HCT116 (cell line): ENCODE data around the gene ARHGAP36. TPM values are rescaled to one million over a fixed set of nuclear protein-coding genes. Genes with fewer than 3 reads are reported as not detected.

Source experiments
- ATAC-seq: fragments of 200-7000 bp; cut with Tn5 transposase; 2 replicates; pipeline ENCODE4 v1.9.1; 2020; ENCODE audit warnings: mild to moderate bottlenecking, moderate library complexity
- BruUV-seq: library from RNA; stranded (reverse); fragments of 400-500 nt; replicated peaks from 2 replicates; lab custom pipeline; 2021; lab: Mats Ljungman, UMichigan
- CTCF ChIA-PET: fragments of 300-600 bp; sonication (Branson Sonifier 250); formaldehyde crosslinking; loops from one replicate; lab custom pipeline; 2021; ENCODE audit warnings: antibody characterized with exemption; lab: Charles Lee
- POLR2A ChIA-PET: fragments of 300-600, 350-600 bp; sonication (Branson Sonifier 250); formaldehyde crosslinking; loops from one replicate; lab custom pipeline; 2021; ENCODE audit warnings: antibody characterized with exemption; lab: Charles Lee
- RAD21 ChIA-PET, 2 experiments: fragments of 300-600 bp; sonication (Branson Sonifier 250); formaldehyde crosslinking; loops; one replicate each; lab custom pipeline; 2023; ENCODE audit warnings: low total read pairs in 2 of 2; ENCODE audit not compliant: uncharacterized antibody in 2 of 2, unreplicated experiment in 2 of 2, low non-redundant PET in 1 of 2; lab: Charles Lee
- DNase-seq: peaks from one replicate; pipeline ENCODE4 v3.0.0-alpha.2; 2010; ENCODE audit warnings: low read depth, low spot score
- H2AFZ ChIP-seq: fragments of 200-600 bp; shearing (Covaris generic), sonication (generic); 2 replicates; pipeline ENCODE4 v1.6.1; 2017; ENCODE audit warnings: low read depth, mixed run types, mixed read lengths, antibody characterized with exemption, low read length; ENCODE audit not compliant: poor library complexity, severe bottlenecking
- H3K27ac ChIP-seq: 2 replicates; pipeline ENCODE4 v1.5.1; 2012; ENCODE audit warnings: low read depth, low read length
- H3K27me3 ChIP-seq: fragments of 200-600 bp; sonication (generic); 2 replicates; pipeline ENCODE4 v1.6.1; 2016; ENCODE audit warnings: mixed run types, low read length, mixed read lengths; ENCODE audit not compliant: insufficient read depth
- H3K36me3 ChIP-seq, 2 experiments: fragments of 200-500 bp in 1 of 2; fragments of 200-600 bp in 1 of 2; sonication (Bioruptor generic) in 1 of 2; sonication (generic) in 1 of 2; 2 replicates each; pipeline versions ENCODE4 v1.5.1 to v1.6.1; 2014 to 2016; ENCODE audit warnings: low read length in 2 of 2, inconsistent platforms in 1 of 2, mixed read lengths in 1 of 2, mixed run types in 1 of 2; ENCODE audit not compliant: insufficient read depth in 2 of 2, control insufficient read depth in 1 of 2
- H3K4me1 ChIP-seq, 2 experiments: fragments of 200-600 bp in 1 of 2; sonication (generic) in 1 of 2; 2 replicates each; pipeline versions ENCODE4 v1.5.1 to v1.6.1; 2012 to 2017; ENCODE audit warnings: low read length in 2 of 2, inconsistent platforms in 1 of 2, mild to moderate bottlenecking in 1 of 2, mixed read lengths in 1 of 2, mixed run types in 1 of 2, moderate library complexity in 1 of 2; ENCODE audit not compliant: insufficient read depth in 2 of 2, control insufficient read depth in 1 of 2
- H3K4me2 ChIP-seq: fragments of 200-600 bp; sonication (generic); 2 replicates; pipeline ENCODE4 v1.6.1; 2017; ENCODE audit warnings: mixed run types, low read length, mixed read lengths
- H3K4me3 ChIP-seq, 2 experiments: fragments of 200-600 bp in 1 of 2; sonication (generic) in 1 of 2; replicated peaks in 1 of 2; 2 replicates each; pipeline ENCODE4 v1.5.1; 2011 to 2016; ENCODE audit warnings: low read length in 2 of 2, control low read depth in 1 of 2, low read depth in 1 of 2, mild to moderate bottlenecking in 1 of 2, mixed read lengths in 1 of 2, mixed run types in 1 of 2
- H3K79me2 ChIP-seq: fragments of 200-600 bp; sonication (generic); 2 replicates; pipeline ENCODE4 v1.6.1; 2017; ENCODE audit warnings: mild to moderate bottlenecking, mixed run types, low read length, moderate library complexity, mixed read lengths; ENCODE audit not compliant: insufficient read depth
- H3K9ac ChIP-seq: fragments of 200-600 bp; sonication (generic); 2 replicates; pipeline ENCODE4 v1.6.1; 2016; ENCODE audit warnings: low read length, mixed read lengths
- H3K9me2 ChIP-seq: fragments of 200-600 bp; sonication (generic), shearing (Covaris generic); 2 replicates; pipeline ENCODE4 v1.6.1; 2017; ENCODE audit warnings: mixed run types, mild to moderate bottlenecking, moderate library complexity; ENCODE audit not compliant: insufficient read depth
- H3K9me3 ChIP-seq, 2 experiments: fragments of 200-500 bp in 1 of 2; fragments of 200-600 bp in 1 of 2; sonication (Bioruptor generic) in 1 of 2; sonication (generic) in 1 of 2; 2 replicates each; pipeline ENCODE4 v1.6.1; 2014 to 2017; ENCODE audit warnings: low read length in 2 of 2, mixed read lengths in 2 of 2, inconsistent platforms in 1 of 2, low read depth in 1 of 2, mild to moderate bottlenecking in 1 of 2, mixed run types in 1 of 2, moderate library complexity in 1 of 2; ENCODE audit not compliant: control insufficient read depth in 1 of 2, insufficient read depth in 1 of 2
- H4K20me1 ChIP-seq: fragments of 200-600 bp; sonication (generic), shearing (Covaris generic); 2 replicates; pipeline ENCODE4 v1.6.1; 2017; ENCODE audit warnings: mixed run types, mild to moderate bottlenecking, moderate library complexity; ENCODE audit not compliant: insufficient read depth
- CBX3 ChIP-seq: IDR thresholded peaks from 2 replicates; pipeline ENCODE4 v1.6.1; 2012; ENCODE audit warnings: low read depth
- CEBPB ChIP-seq: IDR thresholded peaks from 2 replicates; pipeline ENCODE4 v1.6.1; 2012; ENCODE audit warnings: low read depth
- EGR1 ChIP-seq: IDR thresholded peaks from 2 replicates; pipeline ENCODE4 v1.6.1; 2012; ENCODE audit warnings: low read depth
- ELF1 ChIP-seq: IDR thresholded peaks from 2 replicates; pipeline ENCODE4 v1.6.1; 2012; ENCODE audit warnings: low read depth, borderline replicate concordance
- EZH2 ChIP-seq: fragments of 200-600 bp; sonication (generic); IDR thresholded peaks from 2 replicates; pipeline ENCODE4 v1.6.1; 2017; ENCODE audit warnings: antibody characterized with exemption, mixed run types
- EZH2phosphoT487 ChIP-seq: fragments of 200-600 bp; IDR thresholded peaks from 2 replicates; pipeline ENCODE4 v1.6.1; 2018; ENCODE audit warnings: antibody characterized with exemption, borderline replicate concordance
- JUND ChIP-seq: IDR thresholded peaks from 2 replicates; pipeline ENCODE4 v1.6.1; 2012
- POLR2A ChIP-seq: IDR thresholded peaks from 2 replicates; pipeline ENCODE4 v1.7.0; 2011; ENCODE audit warnings: borderline replicate concordance; ENCODE audit not compliant: insufficient read depth, insufficient read length; ENCODE audit errors: extremely low read depth
- POLR2AphosphoS5 ChIP-seq: IDR thresholded peaks from 2 replicates; pipeline ENCODE4 v1.6.1; 2011; ENCODE audit warnings: mild to moderate bottlenecking, low read depth, low read length, moderate library complexity
- RAD21 ChIP-seq: IDR thresholded peaks from 2 replicates; pipeline ENCODE4 v1.6.1; 2012; ENCODE audit warnings: low read depth, mild to moderate bottlenecking
- SIN3A ChIP-seq: IDR thresholded peaks from 2 replicates; pipeline ENCODE4 v1.6.1; 2012; ENCODE audit warnings: low read depth
- SP1 ChIP-seq: IDR thresholded peaks from 2 replicates; pipeline ENCODE4 v1.6.1; 2012; ENCODE audit warnings: low read depth
- SRF ChIP-seq: IDR thresholded peaks from 2 replicates; pipeline ENCODE4 v1.6.1; 2012; ENCODE audit warnings: low read depth
- TCF7L2 ChIP-seq: IDR thresholded peaks from 2 replicates; pipeline ENCODE4 v1.7.0; 2011; ENCODE audit warnings: borderline replicate concordance, inconsistent platforms; ENCODE audit not compliant: insufficient read depth, insufficient read length; ENCODE audit errors: extremely low read depth
- YY1 ChIP-seq: IDR thresholded peaks from 2 replicates; pipeline ENCODE4 v1.6.1; 2011; ENCODE audit warnings: low read length, low read depth, moderate library complexity, mild to moderate bottlenecking; ENCODE audit not compliant: insufficient replicate concordance; ENCODE audit errors: extremely low read depth
- ZNF274 ChIP-seq: fragments of 200-500 bp; sonication (Bioruptor generic); IDR thresholded peaks from 2 replicates; pipeline ENCODE4 v1.6.1; 2014; ENCODE audit warnings: mild to moderate bottlenecking, low read depth, low read length, inconsistent platforms
- intact Hi-C: fragments of 100-400 bp; cut with micrococcal nuclease; formaldehyde crosslinking; loops from 2 replicates; pipeline ENCODE4 v1.10.0; 2022
- total RNA-seq: library from RNA; stranded (reverse); gene quantifications from one replicate; pipeline ENCODE4 v1.2.1, GENCODE V29; 2021; ENCODE audit not compliant: unreplicated experiment
- TF ChIP-seq, protein P1 (sequence below), 3 experiments: fragments of 200-600 bp in 1 of 3; sonication (generic) in 1 of 3; IDR thresholded peaks in 2 of 3; conservative IDR thresholded peaks in 1 of 3; 2 replicates each; pipeline ENCODE4 v1.5.1; 2012 to 2017; ENCODE audit warnings: low read depth in 2 of 3, low read length in 2 of 3, antibody characterized with exemption in 1 of 3, borderline replicate concordance in 1 of 3, control low read depth in 1 of 3, mild to moderate bottlenecking in 1 of 3, mixed read lengths in 1 of 3, mixed run types in 1 of 3, moderate library complexity in 1 of 3; ENCODE audit not compliant: insufficient read depth in 1 of 3
- TF ChIP-seq, protein P2 (sequence below): IDR thresholded peaks from 2 replicates; pipeline ENCODE4 v1.6.1; 2012
- TF ChIP-seq, protein P3 (sequence below): IDR thresholded peaks from 2 replicates; pipeline ENCODE4 v1.6.1; 2012
- TF ChIP-seq, protein P4 (sequence below): IDR thresholded peaks from 2 replicates; pipeline ENCODE4 v1.6.1; 2011; ENCODE audit warnings: mild to moderate bottlenecking, low read length, moderate library complexity; ENCODE audit not compliant: insufficient replicate concordance; ENCODE audit errors: extremely low read depth

Gene ARHGAP36
- total RNA-seq, 1 experiment from 2014 or later = not detected

DNA sequence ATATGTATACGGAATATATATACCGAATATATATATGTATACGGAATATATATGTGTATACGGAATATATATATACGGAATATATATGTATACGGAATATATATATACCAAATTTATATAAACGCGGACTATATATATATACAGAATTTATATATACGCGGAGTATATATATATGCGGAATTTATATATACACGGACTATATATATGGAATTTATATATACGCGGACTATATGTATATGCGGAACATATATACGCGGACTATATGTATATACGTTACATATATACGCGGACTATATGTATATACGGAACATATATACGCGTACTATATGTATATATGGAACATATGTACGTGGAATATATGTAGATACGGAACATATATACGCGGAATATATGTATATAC lies 78.6 kb downstream of the ARHGAP36 start:
- no peak for DNase-seq
- Histone ChIP-seq H3K27ac (no peak overlapping the region), H3K4me1 (no peaks in the 10 kb centered on the region), H3K27me3 (no peaks in the 10 kb centered on the region), H3K4me3 (no peak overlapping the region), H3K79me2 (no peaks in the 10 kb centered on the region), H3K4me2 (no peak overlapping the region), H2AFZ (no peak overlapping the region), H3K9ac (no peak overlapping the region), H3K9me2 (no peaks in the 10 kb centered on the region), H3K36me3 (no peaks in the 10 kb centered on the region), H3K9me3 (no peaks in the 10 kb centered on the region), H4K20me1 (no peaks in the 10 kb centered on the region)
- POLR2A ChIA-PET = no interaction called here
- CTCF ChIA-PET = no interaction called here
- intact Hi-C loops = no loop called here
- no peak for ATAC-seq
- TF ChIP-seq SRF (no peak), EGR1 (no peak), ELF1 (no peak), TCF7L2 (no peak), CBX3 (no peak), JUND (no peak), ZNF274 (no peak), RAD21 (no peak), YY1 (no peak), CEBPB (no peak), POLR2A (no peak), POLR2AphosphoS5 (no peak), EZH2 (no peak), SP1 (no peak), EZH2phosphoT487 (no peak), SIN3A (no peak)
- TF ChIP-seq, protein P1, sequence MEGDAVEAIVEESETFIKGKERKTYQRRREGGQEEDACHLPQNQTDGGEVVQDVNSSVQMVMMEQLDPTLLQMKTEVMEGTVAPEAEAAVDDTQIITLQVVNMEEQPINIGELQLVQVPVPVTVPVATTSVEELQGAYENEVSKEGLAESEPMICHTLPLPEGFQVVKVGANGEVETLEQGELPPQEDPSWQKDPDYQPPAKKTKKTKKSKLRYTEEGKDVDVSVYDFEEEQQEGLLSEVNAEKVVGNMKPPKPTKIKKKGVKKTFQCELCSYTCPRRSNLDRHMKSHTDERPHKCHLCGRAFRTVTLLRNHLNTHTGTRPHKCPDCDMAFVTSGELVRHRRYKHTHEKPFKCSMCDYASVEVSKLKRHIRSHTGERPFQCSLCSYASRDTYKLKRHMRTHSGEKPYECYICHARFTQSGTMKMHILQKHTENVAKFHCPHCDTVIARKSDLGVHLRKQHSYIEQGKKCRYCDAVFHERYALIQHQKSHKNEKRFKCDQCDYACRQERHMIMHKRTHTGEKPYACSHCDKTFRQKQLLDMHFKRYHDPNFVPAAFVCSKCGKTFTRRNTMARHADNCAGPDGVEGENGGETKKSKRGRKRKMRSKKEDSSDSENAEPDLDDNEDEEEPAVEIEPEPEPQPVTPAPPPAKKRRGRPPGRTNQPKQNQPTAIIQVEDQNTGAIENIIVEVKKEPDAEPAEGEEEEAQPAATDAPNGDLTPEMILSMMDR (IDR thresholded peaks at IDR 0.05 in 2 of 3, conservative IDR thresholded peaks at IDR 0.05 in 1 of 3; ENCODE audit: borderline replicate concordance in 1 of 3, insufficient read depth in 1 of 3, low read depth in 2 of 3, low read length in 2 of 3) = no peak
- TF ChIP-seq, protein P2, sequence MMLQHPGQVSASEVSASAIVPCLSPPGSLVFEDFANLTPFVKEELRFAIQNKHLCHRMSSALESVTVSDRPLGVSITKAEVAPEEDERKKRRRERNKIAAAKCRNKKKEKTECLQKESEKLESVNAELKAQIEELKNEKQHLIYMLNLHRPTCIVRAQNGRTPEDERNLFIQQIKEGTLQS = no peak
- TF ChIP-seq, protein P3, sequence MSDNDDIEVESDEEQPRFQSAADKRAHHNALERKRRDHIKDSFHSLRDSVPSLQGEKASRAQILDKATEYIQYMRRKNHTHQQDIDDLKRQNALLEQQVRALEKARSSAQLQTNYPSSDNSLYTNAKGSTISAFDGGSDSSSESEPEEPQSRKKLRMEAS = no peak
- TF ChIP-seq, protein P4, sequence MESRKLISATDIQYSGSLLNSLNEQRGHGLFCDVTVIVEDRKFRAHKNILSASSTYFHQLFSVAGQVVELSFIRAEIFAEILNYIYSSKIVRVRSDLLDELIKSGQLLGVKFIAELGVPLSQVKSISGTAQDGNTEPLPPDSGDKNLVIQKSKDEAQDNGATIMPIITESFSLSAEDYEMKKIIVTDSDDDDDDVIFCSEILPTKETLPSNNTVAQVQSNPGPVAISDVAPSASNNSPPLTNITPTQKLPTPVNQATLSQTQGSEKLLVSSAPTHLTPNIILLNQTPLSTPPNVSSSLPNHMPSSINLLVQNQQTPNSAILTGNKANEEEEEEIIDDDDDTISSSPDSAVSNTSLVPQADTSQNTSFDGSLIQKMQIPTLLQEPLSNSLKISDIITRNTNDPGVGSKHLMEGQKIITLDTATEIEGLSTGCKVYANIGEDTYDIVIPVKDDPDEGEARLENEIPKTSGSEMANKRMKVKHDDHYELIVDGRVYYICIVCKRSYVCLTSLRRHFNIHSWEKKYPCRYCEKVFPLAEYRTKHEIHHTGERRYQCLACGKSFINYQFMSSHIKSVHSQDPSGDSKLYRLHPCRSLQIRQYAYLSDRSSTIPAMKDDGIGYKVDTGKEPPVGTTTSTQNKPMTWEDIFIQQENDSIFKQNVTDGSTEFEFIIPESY = no peak
- BruUV-seq = no TSS peak
- RAD21 ChIA-PET = no interaction called here
